SKM-1 (cell line): ENCODE results near the gene RASGRF2.

ENCODE experiments used
- DNase-seq: peaks from one replicate; lab custom pipeline; 2025; ENCODE audit not compliant: unreplicated experiment; lab: John Stamatoyannopoulos, UW

Gene RASGRF2

GRCh38 chr5:80941496-80941895 is 18.7 kb upstream of the RASGRF2 start:
- DNase-seq: no peak

- no peak for DNase-seq
Measured at GRCh38 chr5:80951366-80951765, 8.8 kb upstream of the RASGRF2 start.

GRCh38 chr5:80953587-80953986 is 6.6 kb upstream of the RASGRF2 start:
- no peak for DNase-seq

DNA sequence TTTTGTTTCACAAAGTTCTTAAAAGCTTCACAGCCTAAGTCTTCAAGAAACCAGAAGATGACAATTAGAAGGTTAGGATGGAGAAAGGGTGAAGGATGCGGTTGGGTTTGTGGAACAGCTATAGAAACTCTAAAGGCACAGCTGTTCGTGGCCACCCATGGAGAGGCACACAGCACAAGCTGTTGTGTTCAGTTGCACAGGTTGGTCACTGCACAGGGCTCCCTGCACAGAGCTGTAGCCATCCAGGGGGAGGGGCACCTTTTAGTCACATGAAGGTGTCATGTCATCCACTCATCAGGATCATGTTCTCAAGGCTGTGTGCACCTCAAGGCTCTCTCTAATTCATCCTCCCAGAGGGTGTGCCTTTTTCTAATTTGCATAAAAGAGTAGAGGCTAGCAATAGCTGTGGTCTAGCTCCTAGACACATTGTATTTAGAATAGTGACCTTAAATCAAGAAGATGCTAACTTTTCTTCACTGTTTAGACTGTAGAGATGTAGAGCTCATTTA is 5.0 kb upstream of the RASGRF2 start:
- no peak for DNase-seq

- no peak for DNase-seq
Measured at GRCh38 chr5:80956272-80956671, 3.9 kb upstream of the RASGRF2 start.

DNA sequence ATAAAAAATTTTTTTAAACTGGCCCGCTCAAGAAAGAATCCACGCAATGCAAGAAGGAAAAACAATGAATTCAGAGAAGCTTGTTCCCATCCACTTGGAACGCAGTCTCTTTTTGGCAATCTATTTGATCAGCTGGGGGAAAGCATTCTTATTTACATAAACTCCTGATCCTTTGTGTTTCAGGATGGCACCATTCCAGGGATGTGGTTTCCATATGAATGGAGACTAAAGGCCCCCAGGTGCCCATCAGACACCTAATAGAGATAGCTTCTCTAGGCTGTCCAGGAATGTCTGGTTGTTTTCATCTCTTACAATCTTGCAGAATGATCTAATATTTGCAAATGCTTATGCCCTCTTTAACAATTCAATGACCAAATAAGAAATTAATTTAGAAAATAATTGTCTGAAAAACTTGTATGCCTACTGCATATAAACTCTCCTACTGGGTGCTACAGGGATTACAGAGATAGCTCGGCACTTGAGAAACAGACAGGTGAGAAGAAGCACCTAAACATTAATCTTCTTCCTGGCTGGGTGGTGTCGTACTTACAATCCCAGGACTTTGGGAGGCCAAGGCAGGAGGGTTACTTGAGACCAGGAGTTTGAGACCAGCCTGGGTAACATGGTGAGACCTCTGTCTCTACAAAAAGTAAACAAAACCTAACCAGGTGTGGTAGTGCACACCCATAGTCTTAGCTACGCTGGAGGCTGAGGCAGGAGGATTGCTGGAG is 3.0 kb upstream of the RASGRF2 start:
- no peak for DNase-seq

- DNase-seq: no peak
Measured at GRCh38 chr5:80958616-80959015, 1.5 kb upstream of the RASGRF2 start.

DNA sequence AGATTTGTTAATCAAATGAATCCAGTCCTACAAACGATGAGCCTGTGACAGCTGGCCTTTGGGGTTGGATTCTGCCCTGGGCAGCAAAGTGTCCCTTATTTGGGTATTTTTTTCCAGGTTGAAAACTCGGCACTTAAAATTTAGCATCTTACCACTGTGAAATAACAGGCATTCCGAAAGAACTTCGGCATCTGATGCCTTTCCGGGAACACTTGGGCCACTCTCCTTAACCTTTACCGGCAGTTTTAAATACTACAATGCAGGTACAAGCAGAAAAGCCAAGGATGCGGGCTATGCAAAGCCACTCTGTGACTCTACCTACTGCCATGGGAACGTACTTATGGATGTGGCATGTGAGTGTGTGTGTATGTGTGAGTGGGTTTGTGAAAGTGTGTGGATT is 1.0 kb upstream of the RASGRF2 start:
- no peak for DNase-seq

GRCh38 chr5:80960531-80961375 is 590 bp downstream of the RASGRF2 start:
- no peak for DNase-seq

GRCh38 chr5:80961376-80962281 is 1.5 kb downstream of the RASGRF2 start:
- no peak for DNase-seq

DNA sequence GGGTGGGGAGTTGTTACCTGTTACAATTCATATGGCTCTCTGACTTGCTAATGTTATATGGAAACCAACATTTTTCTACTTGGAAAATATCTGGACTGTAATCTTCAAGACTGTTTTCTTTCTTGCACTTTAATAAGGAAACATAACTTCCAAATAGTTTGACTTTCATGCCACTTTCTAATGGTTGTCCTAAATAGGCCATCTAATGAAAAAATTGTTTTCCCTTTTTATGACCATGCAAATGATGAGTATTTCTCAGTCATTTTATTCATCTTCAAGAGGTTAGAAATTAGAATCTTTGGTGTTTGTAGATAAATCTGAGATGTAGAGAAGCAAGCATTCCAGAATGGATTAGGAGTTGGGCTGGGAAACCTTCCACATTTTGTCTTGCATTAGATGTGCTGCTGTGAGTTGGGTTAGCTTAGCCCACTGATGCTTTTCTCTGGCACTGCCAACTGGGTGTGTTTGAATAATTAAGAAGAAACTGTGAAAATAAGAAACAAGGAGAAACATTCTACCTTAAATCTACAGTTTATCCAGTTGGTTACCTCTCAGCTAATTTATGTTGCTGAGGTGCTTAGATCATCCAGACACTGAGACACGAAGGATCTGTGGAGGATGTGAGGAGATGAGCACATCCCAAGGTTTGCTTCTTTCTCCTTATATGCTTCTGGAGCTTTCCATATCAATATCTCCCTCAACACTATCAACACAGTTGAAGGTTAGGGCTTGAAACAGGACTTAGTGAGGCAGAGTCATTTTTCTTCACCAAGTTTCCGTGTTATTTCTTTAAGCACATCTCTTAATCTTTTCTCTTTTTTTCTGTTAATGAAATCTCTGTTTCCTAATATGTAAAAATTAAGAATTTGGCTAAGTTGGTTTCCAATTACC is 2.7 kb downstream of the RASGRF2 start:
- no peak for DNase-seq

GRCh38 chr5:80963521-80963895 is 3.3 kb downstream of the RASGRF2 start:
- DNase-seq: no peak

- DNase-seq: no peak
Measured at GRCh38 chr5:80963966-80964481, 3.9 kb downstream of the RASGRF2 start.

DNA sequence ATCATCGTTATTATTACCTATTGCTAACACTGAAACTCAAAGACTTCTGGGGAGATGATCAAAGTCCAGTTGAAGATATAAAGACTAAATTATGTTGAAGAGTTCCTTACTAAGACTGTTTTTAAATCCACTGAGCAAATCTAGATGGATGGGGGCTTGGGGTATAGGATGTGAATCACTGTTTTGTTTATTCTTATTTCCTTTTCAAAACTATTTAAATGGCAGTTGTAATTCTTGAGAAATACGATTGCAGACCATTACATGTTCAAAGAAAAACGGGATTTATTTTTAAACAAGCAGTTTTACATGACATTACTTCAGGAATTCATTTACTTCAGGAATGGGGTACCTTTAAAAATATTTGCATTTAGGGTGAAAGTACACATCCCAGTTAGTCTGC is 4.3 kb downstream of the RASGRF2 start:
- DNase-seq: no peak

- no peak for DNase-seq
Measured at GRCh38 chr5:80964919-80965318, 4.8 kb downstream of the RASGRF2 start.

GRCh38 chr5:80967500-80968181 is 7.5 kb downstream of the RASGRF2 start:
- DNase-seq: no peak

- DNase-seq: no peak
Measured at GRCh38 chr5:80973027-80973426, 12.9 kb downstream of the RASGRF2 start.

- DNase-seq: no peak
Measured at GRCh38 chr5:80975065-80975464, 14.9 kb downstream of the RASGRF2 start.

DNA sequence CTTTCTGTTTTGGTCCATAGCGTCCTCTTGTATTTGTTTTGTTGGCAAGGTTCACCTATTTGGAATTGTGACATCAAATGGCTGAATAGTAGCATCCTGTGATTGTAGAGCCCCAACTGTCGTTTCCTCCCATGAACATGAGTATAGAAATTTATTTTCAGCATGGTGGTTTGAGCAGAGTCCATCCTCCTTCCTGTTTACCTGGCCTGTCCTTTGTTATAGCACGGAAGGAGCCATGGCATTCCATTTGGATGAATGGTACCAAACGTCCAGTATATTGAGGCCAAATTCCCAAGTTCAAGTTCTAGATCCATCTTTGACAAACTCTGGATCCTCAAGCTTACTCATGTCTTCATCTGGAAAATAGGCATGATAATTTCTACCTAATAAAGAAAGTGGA is 16.8 kb downstream of the RASGRF2 start:
- no peak for DNase-seq
